Bronchial epithelial cell (primary cell): ENCODE data around the gene AVPI1. TPM values are rescaled to one million over a fixed set of nuclear protein-coding genes. Genes with fewer than 3 reads are reported as not detected.

Experiments used
- DNase-seq: peaks from one replicate; pipeline ENCODE4 v3.0.0-alpha.2; 2010; ENCODE audit warnings: low read depth
- FAIRE-seq: peaks from 2 replicates; lab custom pipeline; 2011; peaks lifted over from hg19 to GRCh38; lab: Jason Lieb, UNC
- H3K27me3 ChIP-seq: 2 replicates; pipeline ENCODE4 v1.5.1; 2011; ENCODE audit warnings: low read length; ENCODE audit not compliant: control insufficient read depth, insufficient read depth
- H3K36me3 ChIP-seq: 2 replicates; pipeline ENCODE4 v1.5.1; 2011; ENCODE audit warnings: low read length; ENCODE audit not compliant: control insufficient read depth, insufficient read depth
- H3K4me3 ChIP-seq: 2 replicates; pipeline ENCODE4 v1.5.1; 2011; ENCODE audit warnings: mild to moderate bottlenecking, low read depth, low read length, control low read depth
- total RNA-seq: library from RNA; depleted of rRNA; stranded (reverse); fragments of >200 nt; gene quantifications from 2 replicates; pipeline ENCODE4 v1.2.1, GENCODE V29; 2014
- TF ChIP-seq, protein P1 (sequence below): IDR thresholded peaks from 2 replicates; pipeline ENCODE4 v1.5.1; 2011; ENCODE audit warnings: mild to moderate bottlenecking, moderate library complexity, low read length, control low read depth, inconsistent platforms; ENCODE audit not compliant: insufficient read depth, severe bottlenecking

The AVPI1 gene
- total RNA-seq, 1 donor from 2014 or later = 89.2 TPM

DNA sequence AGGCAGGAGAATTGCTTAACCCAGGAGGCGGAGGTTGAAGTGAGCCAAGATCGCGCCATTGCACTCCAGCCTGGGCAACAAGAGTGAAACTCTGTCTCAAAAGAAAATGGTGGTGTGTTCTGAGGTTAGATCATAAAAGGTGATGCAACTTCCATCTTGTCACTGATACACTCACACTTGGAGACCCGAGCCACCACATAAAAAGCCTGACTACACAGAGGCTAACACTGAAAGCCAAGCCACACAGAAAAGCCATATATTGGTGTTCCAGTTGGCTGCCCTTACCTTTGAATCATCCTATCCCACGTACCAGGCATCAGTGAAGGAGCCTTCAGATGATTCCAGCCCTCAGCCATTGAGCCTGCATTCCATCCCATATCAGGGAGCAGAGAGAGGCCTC lies 57.8 kb downstream of the AVPI1 start:
- TF ChIP-seq, protein P1, sequence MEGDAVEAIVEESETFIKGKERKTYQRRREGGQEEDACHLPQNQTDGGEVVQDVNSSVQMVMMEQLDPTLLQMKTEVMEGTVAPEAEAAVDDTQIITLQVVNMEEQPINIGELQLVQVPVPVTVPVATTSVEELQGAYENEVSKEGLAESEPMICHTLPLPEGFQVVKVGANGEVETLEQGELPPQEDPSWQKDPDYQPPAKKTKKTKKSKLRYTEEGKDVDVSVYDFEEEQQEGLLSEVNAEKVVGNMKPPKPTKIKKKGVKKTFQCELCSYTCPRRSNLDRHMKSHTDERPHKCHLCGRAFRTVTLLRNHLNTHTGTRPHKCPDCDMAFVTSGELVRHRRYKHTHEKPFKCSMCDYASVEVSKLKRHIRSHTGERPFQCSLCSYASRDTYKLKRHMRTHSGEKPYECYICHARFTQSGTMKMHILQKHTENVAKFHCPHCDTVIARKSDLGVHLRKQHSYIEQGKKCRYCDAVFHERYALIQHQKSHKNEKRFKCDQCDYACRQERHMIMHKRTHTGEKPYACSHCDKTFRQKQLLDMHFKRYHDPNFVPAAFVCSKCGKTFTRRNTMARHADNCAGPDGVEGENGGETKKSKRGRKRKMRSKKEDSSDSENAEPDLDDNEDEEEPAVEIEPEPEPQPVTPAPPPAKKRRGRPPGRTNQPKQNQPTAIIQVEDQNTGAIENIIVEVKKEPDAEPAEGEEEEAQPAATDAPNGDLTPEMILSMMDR = no peak
- no peak for DNase-seq
- FAIRE-seq = no peak
- no peaks in the 10 kb centered on the region for H3K27me3 ChIP-seq
- H3K36me3 ChIP-seq = no peaks in the 10 kb centered on the region
- no peak overlapping the region for H3K4me3 ChIP-seq

DNA sequence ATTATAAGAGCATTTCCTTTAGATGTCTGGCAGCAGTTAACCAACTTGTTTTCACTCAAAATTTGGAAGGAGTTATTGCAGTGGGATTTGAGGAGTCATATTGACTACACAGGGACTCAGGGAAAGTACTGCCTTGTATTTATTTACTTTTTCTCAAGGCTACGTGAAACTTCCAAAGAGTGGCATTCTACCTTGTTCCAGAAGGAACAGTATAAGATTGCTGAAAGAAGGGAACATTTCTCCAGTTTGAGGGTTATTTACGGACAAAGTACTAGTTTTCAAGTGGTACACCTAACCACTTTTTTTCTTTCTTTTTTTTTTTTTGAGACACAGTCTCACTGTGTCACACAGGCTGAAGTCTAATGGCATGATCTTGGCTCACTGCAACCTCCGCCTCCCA lies 58.8 kb downstream of the AVPI1 start:
- TF ChIP-seq, protein P1 = no peak

DNA sequence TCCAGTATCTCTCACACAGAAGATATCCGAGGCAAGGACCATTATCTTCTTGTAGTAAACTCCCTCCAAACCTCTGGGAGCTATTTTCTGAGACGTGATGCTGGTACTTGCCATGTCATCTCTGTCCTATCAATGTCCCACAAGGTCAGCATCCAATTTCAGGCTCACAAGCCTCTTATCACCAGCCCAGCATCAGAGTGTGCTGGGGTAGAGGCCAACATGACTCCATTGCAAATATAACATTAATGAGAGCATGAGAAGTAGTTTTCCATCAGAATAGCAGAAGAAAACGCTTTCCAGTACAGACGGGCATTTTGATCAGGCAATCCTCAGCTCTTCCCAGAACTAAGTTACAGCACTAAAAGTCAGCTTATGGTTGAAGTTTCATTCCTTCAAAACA lies 59.3 kb downstream of the AVPI1 start:
- Histone ChIP-seq H3K4me3 (no peak overlapping the region), H3K36me3 (no peaks in the 10 kb centered on the region), H3K27me3 (no peaks in the 10 kb centered on the region)
- TF ChIP-seq, protein P1 = no peak
- DNase-seq = no peak
- no peak for FAIRE-seq

More for the DNA sequence above, 58.8 kb downstream of the AVPI1 start:
- no peak for FAIRE-seq
- no peaks in the 10 kb centered on the region for H3K36me3 ChIP-seq
- H3K27me3 ChIP-seq = no peaks in the 10 kb centered on the region
- DNase-seq = no peak
- no peak overlapping the region for H3K4me3 ChIP-seq

Other genes starting within 250 kb of the AVPI1 start
- gene EXOSC1, start 241.2 kb downstream of the AVPI1 start, total RNA-seq = 30.9 and 34.2 TPM in 2 replicates
- gene ZDHHC16, start 241.1 kb downstream of the AVPI1 start, total RNA-seq = 31.9 and 37.6 TPM in 2 replicates
- 23.2 and 38.2 TPM in 2 replicates for gene MMS19, start 188.8 kb downstream of the AVPI1 start, total RNA-seq
- 11.1 and 12.4 TPM in 2 replicates for gene UBTD1, start 188.3 kb downstream of the AVPI1 start, total RNA-seq
- 0.26 TPM in 2 replicates for gene ANKRD2, start 114.5 kb downstream of the AVPI1 start, total RNA-seq
- gene HOGA1, start 102.9 kb downstream of the AVPI1 start, total RNA-seq = 0.13 and 0.26 TPM in 2 replicates
- under 0.01 TPM in 1 of 2 replicates, not detected in the other for gene C10orf62, start 97.5 kb downstream of the AVPI1 start, total RNA-seq
- gene MORN4, start 53.7 kb downstream of the AVPI1 start, total RNA-seq = 7.1 and 9.0 TPM in 2 replicates
- 25.5 and 33.7 TPM in 2 replicates for gene PI4K2A, start 46.6 kb downstream of the AVPI1 start, total RNA-seq
- gene MARVELD1, start 26.5 kb upstream of the AVPI1 start, total RNA-seq = 3.6 and 4.7 TPM in 2 replicates
- 15.3 and 19.1 TPM in 2 replicates for gene ZFYVE27, start 49.9 kb upstream of the AVPI1 start, total RNA-seq
- gene SFRP5, start 84.8 kb upstream of the AVPI1 start, total RNA-seq = not detected in 2 replicates
- gene GOLGA7B, start 162.6 kb upstream of the AVPI1 start, total RNA-seq = under 0.01 and 0.26 TPM in 2 replicates